CD4-positive, alpha-beta T cell (primary cell): ENCODE results near the gene DPP4. TPM values are rescaled to one million over a fixed set of nuclear protein-coding genes. Genes with fewer than 3 reads are reported as not detected.
A peak's percentile ranks its signal among the peaks of the same experiment; 100 is the strongest.

Source experiments
- ATAC-seq: fragments of 200-7000 bp; cut with Tn5 transposase; one replicate; pipeline ENCODE4 v1.10.0; 2022; ENCODE audit warnings: mild to moderate bottlenecking; ENCODE audit not compliant: poor library complexity
- CTCF ChIA-PET: fragments of 350-600 bp; sonication (Branson Sonifier 250); formaldehyde crosslinking; loops from one replicate; lab custom pipeline; 2021; ENCODE audit warnings: antibody characterized with exemption, inconsistent platforms; lab: Charles Lee
- POLR2A ChIA-PET: fragments of 350-600 bp; sonication (Branson Sonifier 250); formaldehyde crosslinking; loops from one replicate; lab custom pipeline; 2021; ENCODE audit warnings: antibody characterized with exemption, inconsistent platforms; lab: Charles Lee
- DNase-seq, 14 experiments: peaks; one replicate each; pipeline ENCODE4 v3.0.0-alpha.2; 2013 to 2020; ENCODE audit warnings: mixed read lengths in 2 of 14
- H3K27ac ChIP-seq, 2 donors: one replicate each; pipeline versions ENCODE4 v1.5.1 to v1.7.0; 2013; ENCODE audit warnings: low read length in 2 of 2, low read depth in 1 of 2, mild to moderate bottlenecking in 1 of 2
- H3K27me3 ChIP-seq, 2 experiments: 1 replicate in 1 of 2; 2 replicates in 1 of 2; pipeline versions ENCODE4 v1.6.1 to v1.7.0; 2013; ENCODE audit warnings: low read length in 2 of 2, control low read depth in 1 of 2, mild to moderate bottlenecking in 1 of 2, moderate library complexity in 1 of 2; ENCODE audit not compliant: insufficient read depth in 2 of 2, control insufficient read depth in 1 of 2
- H3K36me3 ChIP-seq: one replicate; pipeline ENCODE4 v1.6.1; 2013; ENCODE audit warnings: low read length, control low read depth; ENCODE audit not compliant: insufficient read depth
- H3K4me1 ChIP-seq: one replicate; pipeline ENCODE4 v1.6.1; 2013; ENCODE audit warnings: low read length, control low read depth; ENCODE audit not compliant: insufficient read depth
- H3K4me3 ChIP-seq: one replicate; pipeline ENCODE4 v1.5.1; 2013; ENCODE audit warnings: mild to moderate bottlenecking, low read length, moderate library complexity
- H3K9me3 ChIP-seq, 2 experiments: 1 replicate in 1 of 2; 2 replicates in 1 of 2; pipeline versions ENCODE4 v1.6.1 to v1.7.0; 2013; ENCODE audit warnings: low read length in 2 of 2, mild to moderate bottlenecking in 2 of 2, control low read depth in 1 of 2, moderate library complexity in 1 of 2; ENCODE audit not compliant: control insufficient read depth in 1 of 2, insufficient read depth in 1 of 2
- H3K27ac Mint-ChIP-seq: one replicate; pipeline ENCODE4 v1.8.0; 2020; ENCODE audit warnings: mixed read lengths
- H3K27me3 Mint-ChIP-seq: one replicate; pipeline ENCODE4 v1.8.0; 2021; ENCODE audit warnings: mixed read lengths
- H3K36me3 Mint-ChIP-seq: one replicate; pipeline ENCODE4 v1.8.0; 2021; ENCODE audit warnings: low read depth, mixed read lengths
- H3K4me1 Mint-ChIP-seq: one replicate; pipeline ENCODE4 v1.8.0; 2021; ENCODE audit warnings: low read depth, mixed read lengths
- H3K4me3 Mint-ChIP-seq: one replicate; pipeline ENCODE4 v1.8.0; 2020; ENCODE audit warnings: mild to moderate bottlenecking, mixed read lengths
- H3K9me3 Mint-ChIP-seq: one replicate; pipeline ENCODE4 v1.8.0; 2020; ENCODE audit warnings: mixed read lengths
- intact Hi-C, 2 experiments: fragments of 100-400 bp; cut with DNase I in 1 of 2; cut with micrococcal nuclease in 1 of 2; formaldehyde crosslinking; loops; one replicate each; pipeline versions ENCODE4 v1.15.1 to v1.9.0; 2023 to 2025; cut with DNase I, micrococcal nuclease
- total RNA-seq, 174 experiments: library from RNA in 2 of 174; stranded (reverse) in 2 of 174; gene quantifications; one replicate each; pipeline ENCODE4 v1.2.3 and lab custom pipeline; 2021 to 2026
- TF ChIP-seq, protein P1 (sequence below): fragments of 200-600 bp; IDR thresholded peaks from one replicate; pipeline ENCODE4 v1.8.0; 2022; ENCODE audit warnings: antibody characterized with exemption, mild to moderate bottlenecking

DPP4 gene
- total RNA-seq, 2 experiments from 2014 or later: 15.5 to 16.7 TPM

DNA sequence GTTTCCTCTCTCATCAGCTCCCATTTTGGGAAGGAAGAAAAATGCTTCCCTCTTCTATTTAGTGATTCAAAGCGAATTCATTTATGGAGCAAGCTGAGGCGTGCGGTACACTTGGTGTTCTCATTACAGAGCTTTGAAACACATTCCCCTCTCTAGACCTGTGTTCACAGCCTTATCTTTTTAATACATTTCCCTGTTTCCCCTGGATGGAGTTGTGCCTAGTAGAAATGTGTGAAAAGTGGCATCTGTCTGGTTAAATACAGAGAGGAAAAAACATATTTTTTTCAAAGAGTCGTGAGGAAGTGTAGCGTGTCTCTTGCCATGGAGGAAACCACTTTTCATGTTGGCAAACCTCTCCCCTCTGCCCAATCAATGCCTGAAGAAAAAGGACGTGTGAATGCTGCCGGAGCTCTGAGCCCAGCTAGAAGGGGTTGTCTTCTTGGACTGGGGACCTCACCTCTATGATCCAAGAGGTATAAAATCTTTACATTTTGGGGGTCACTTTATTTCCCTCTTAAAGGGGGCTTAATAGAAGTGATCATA, 52.4 kb downstream of the DPP4 start:
- DNase-seq: peak in 2 of 14 experiments; percentile 19 to 25
- peaks cover 71% of the 10 kb centered on the region for H3K36me3 Mint-ChIP-seq

DNA sequence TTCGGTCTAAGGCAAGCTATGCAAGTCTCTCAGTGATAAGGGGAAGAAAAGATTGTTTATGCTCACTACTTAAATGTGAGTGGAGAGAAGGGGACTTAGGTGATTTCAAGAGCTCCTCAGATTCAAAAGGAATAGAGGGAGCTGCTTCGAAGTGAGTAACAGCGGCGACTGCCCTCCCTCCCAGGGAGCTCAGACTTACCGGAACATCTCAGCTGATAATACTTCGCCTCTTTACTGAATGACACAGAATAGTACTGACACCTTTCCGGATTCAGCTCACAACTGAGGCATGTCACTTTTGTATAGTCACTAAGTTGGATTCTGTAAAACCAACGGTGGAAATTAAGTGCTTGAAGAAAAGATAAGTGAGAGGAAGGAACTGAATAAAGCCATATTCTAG, 55.5 kb downstream of the DPP4 start:
- TF ChIP-seq, protein P1, sequence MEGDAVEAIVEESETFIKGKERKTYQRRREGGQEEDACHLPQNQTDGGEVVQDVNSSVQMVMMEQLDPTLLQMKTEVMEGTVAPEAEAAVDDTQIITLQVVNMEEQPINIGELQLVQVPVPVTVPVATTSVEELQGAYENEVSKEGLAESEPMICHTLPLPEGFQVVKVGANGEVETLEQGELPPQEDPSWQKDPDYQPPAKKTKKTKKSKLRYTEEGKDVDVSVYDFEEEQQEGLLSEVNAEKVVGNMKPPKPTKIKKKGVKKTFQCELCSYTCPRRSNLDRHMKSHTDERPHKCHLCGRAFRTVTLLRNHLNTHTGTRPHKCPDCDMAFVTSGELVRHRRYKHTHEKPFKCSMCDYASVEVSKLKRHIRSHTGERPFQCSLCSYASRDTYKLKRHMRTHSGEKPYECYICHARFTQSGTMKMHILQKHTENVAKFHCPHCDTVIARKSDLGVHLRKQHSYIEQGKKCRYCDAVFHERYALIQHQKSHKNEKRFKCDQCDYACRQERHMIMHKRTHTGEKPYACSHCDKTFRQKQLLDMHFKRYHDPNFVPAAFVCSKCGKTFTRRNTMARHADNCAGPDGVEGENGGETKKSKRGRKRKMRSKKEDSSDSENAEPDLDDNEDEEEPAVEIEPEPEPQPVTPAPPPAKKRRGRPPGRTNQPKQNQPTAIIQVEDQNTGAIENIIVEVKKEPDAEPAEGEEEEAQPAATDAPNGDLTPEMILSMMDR: no peak
- Histone ChIP-seq H3K27me3 (no peaks in the 10 kb centered on the region), H3K9me3 (no peaks in the 10 kb centered on the region), H3K4me3 (no peak overlapping the region), H3K4me1 (peaks cover 28% of the 10 kb centered on the region), H3K27ac (no peak overlapping the region), H3K36me3 (peaks cover 41% of the 10 kb centered on the region)
- POLR2A ChIA-PET: no interaction called here
- Mint-ChIP-seq H3K36me3 (peaks cover 80% of the 10 kb centered on the region), H3K9me3 (no peaks in the 10 kb centered on the region), H3K27me3 (no peaks in the 10 kb centered on the region), H3K4me1 (peaks cover 60% of the 10 kb centered on the region), H3K27ac (no peak overlapping the region), H3K4me3 (no peak overlapping the region)
- intact Hi-C loops: loop anchor here in 1 of 2 experiments (5.0 kb wide), 1 partner anchor 49 kb away; no protein-coding TSS in a partner anchor
- CTCF ChIA-PET: no interaction called here
- DNase-seq: no peak
- no peak for ATAC-seq

More for the DNA sequence above, 52.4 kb downstream of the DPP4 start:
- Histone ChIP-seq H3K9me3 (no peaks in the 10 kb centered on the region), H3K27me3 (no peaks in the 10 kb centered on the region), H3K4me1 (peaks cover 16% of the 10 kb centered on the region), H3K36me3 (peaks cover 46% of the 10 kb centered on the region), H3K27ac (no peak overlapping the region), H3K4me3 (no peak overlapping the region)
- POLR2A ChIA-PET: interaction anchor here (0.7 to 1.8 kb wide), 5 partner anchors 10 to 52 kb away, joined by 3 to 7 read pairs (median 3); partner anchors contain the start of gene DPP4
- Mint-ChIP-seq H3K4me3 (peak overlapping the region; percentile 45), H3K27me3 (no peaks in the 10 kb centered on the region), H3K9me3 (no peaks in the 10 kb centered on the region), H3K27ac (peak overlapping the region; percentile 76), H3K4me1 (peaks cover 56% of the 10 kb centered on the region)
- TF ChIP-seq, protein P1: no peak
- intact Hi-C loops: no loop called here
- CTCF ChIA-PET: interaction anchor here (0.7 kb wide), 1 partner anchor 30 kb away, joined by 3 read pairs; no protein-coding TSS in a partner anchor
- ATAC-seq: peak; percentile 49

DNA sequence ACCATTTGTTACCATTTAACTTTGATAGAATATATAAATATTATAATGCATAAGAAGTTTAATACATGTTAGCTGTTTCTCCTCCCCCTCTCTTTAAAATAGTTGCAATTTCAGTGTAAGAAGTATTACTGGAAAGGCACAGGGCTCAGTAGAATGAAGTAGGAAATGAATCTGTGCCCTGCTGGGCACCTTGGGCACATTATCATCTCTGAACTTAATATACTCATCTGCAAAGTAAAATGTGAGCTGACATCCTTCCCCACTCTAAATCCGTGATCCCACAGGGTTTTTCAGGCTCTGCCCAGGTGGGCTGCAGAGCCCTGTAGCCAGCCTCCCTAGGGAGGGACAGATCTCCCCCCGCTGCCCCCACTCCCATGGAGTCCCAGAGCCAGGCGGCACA, 56.8 kb downstream of the DPP4 start:
- Mint-ChIP-seq H3K4me1 (peaks cover 58% of the 10 kb centered on the region), H3K27ac (peak overlapping the region; percentile 52), H3K4me3 (no peak overlapping the region), H3K27me3 (no peaks in the 10 kb centered on the region), H3K36me3 (peaks cover 73% of the 10 kb centered on the region), H3K9me3 (no peaks in the 10 kb centered on the region)
- Histone ChIP-seq H3K36me3 (peaks cover 40% of the 10 kb centered on the region), H3K27ac (no peak overlapping the region), H3K9me3 (no peaks in the 10 kb centered on the region), H3K4me1 (peaks cover 31% of the 10 kb centered on the region), H3K27me3 (no peaks in the 10 kb centered on the region), H3K4me3 (no peak overlapping the region)
- no peak for DNase-seq
- TF ChIP-seq, protein P1: no peak
- no peak for ATAC-seq
- ChIA-PET POLR2A (no interaction called here), CTCF (interaction anchor here (1.1 kb wide), 1 partner anchor 11 kb away, joined by 3 read pairs; no protein-coding TSS in a partner anchor)
- intact Hi-C loops: loop anchor here in 1 of 2 experiments (5.0 kb wide), 1 partner anchor 50 kb away; no protein-coding TSS in a partner anchor
